ENCODE measurements around the gene SGTB. TPM values are rescaled to one million over a fixed set of nuclear protein-coding genes. Genes with fewer than 3 reads are reported as not detected.

Gene SGTB
- total and polyA plus RNA-seq, 2 experiments from 2014 or later: 8.0 to 12.5 TPM

DNA sequence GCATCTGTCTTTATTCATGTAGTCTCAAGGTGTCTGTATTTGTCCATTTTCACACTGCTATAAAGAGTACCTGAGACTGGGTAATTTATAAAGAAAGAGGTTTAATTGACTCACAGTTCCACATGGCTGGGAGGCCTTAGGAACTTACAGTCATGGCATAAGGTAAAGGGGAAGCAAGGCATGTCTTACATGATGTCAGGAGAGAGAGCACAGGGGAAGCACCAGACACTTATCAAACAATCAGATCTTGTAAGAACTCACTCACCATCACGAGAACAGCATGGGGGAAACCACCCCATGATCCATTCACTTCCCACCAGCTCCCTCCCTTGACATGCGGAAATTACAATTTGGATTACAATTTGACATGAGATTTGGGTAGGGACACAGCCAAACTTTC is 44.3 kb upstream of the SGTB start (continued):
- TF ChIP-seq, protein P1, sequence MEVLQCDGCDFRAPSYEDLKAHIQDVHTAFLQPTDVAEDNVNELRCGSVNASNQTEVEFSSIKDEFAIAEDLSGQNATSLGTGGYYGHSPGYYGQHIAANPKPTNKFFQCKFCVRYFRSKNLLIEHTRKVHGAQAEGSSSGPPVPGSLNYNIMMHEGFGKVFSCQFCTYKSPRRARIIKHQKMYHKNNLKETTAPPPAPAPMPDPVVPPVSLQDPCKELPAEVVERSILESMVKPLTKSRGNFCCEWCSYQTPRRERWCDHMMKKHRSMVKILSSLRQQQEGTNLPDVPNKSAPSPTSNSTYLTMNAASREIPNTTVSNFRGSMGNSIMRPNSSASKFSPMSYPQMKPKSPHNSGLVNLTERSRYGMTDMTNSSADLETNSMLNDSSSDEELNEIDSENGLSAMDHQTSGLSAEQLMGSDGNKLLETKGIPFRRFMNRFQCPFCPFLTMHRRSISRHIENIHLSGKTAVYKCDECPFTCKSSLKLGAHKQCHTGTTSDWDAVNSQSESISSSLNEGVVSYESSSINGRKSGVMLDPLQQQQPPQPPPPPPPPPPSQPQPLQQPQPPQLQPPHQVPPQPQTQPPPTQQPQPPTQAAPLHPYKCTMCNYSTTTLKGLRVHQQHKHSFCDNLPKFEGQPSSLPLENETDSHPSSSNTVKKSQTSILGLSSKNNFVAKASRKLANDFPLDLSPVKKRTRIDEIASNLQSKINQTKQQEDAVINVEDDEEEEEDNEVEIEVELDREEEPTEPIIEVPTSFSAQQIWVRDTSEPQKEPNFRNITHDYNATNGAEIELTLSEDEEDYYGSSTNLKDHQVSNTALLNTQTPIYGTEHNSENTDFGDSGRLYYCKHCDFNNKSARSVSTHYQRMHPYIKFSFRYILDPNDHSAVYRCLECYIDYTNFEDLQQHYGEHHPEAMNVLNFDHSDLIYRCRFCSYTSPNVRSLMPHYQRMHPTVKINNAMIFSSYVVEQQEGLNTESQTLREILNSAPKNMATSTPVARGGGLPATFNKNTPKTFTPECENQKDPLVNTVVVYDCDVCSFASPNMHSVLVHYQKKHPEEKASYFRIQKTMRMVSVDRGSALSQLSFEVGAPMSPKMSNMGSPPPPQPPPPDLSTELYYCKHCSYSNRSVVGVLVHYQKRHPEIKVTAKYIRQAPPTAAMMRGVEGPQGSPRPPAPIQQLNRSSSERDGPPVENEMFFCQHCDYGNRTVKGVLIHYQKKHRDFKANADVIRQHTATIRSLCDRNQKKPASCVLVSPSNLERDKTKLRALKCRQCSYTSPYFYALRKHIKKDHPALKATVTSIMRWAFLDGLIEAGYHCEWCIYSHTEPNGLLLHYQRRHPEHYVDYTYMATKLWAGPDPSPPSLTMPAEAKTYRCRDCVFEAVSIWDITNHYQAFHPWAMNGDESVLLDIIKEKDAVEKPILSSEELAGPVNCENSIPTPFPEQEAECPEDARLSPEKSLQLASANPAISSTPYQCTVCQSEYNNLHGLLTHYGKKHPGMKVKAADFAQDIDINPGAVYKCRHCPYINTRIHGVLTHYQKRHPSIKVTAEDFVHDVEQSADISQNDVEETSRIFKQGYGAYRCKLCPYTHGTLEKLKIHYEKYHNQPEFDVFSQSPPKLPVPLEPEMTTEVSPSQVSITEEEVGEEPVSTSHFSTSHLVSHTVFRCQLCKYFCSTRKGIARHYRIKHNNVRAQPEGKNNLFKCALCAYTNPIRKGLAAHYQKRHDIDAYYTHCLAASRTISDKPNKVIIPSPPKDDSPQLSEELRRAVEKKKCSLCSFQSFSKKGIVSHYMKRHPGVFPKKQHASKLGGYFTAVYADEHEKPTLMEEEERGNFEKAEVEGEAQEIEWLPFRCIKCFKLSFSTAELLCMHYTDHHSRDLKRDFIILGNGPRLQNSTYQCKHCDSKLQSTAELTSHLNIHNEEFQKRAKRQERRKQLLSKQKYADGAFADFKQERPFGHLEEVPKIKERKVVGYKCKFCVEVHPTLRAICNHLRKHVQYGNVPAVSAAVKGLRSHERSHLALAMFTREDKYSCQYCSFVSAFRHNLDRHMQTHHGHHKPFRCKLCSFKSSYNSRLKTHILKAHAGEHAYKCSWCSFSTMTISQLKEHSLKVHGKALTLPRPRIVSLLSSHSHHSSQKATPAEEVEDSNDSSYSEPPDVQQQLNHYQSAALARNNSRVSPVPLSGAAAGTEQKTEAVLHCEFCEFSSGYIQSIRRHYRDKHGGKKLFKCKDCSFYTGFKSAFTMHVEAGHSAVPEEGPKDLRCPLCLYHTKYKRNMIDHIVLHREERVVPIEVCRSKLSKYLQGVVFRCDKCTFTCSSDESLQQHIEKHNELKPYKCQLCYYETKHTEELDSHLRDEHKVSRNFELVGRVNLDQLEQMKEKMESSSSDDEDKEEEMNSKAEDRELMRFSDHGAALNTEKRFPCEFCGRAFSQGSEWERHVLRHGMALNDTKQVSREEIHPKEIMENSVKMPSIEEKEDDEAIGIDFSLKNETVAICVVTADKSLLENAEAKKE (CRISPR knock-in tag; IDR thresholded peaks at IDR 0.05): no peak
- TF ChIP-seq, protein P2, sequence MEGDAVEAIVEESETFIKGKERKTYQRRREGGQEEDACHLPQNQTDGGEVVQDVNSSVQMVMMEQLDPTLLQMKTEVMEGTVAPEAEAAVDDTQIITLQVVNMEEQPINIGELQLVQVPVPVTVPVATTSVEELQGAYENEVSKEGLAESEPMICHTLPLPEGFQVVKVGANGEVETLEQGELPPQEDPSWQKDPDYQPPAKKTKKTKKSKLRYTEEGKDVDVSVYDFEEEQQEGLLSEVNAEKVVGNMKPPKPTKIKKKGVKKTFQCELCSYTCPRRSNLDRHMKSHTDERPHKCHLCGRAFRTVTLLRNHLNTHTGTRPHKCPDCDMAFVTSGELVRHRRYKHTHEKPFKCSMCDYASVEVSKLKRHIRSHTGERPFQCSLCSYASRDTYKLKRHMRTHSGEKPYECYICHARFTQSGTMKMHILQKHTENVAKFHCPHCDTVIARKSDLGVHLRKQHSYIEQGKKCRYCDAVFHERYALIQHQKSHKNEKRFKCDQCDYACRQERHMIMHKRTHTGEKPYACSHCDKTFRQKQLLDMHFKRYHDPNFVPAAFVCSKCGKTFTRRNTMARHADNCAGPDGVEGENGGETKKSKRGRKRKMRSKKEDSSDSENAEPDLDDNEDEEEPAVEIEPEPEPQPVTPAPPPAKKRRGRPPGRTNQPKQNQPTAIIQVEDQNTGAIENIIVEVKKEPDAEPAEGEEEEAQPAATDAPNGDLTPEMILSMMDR (conservative IDR thresholded peaks at IDR 0.05; ENCODE audit: low read depth in 2 of 2): no peak
- TF ChIP-seq JUNB (IDR thresholded peaks at IDR 0.05; ENCODE audit: unreplicated experiment) (no peak), POLR2AphosphoS5 (IDR thresholded peaks at IDR 0.05; ENCODE audit: low read depth) (no peak), CREB1 (CRISPR knock-in tag; IDR thresholded peaks at IDR 0.05; ENCODE audit: low read depth) (no peak), NANOG (IDR thresholded peaks at IDR 0.05; ENCODE audit: borderline replicate concordance) (no peak)

DNA sequence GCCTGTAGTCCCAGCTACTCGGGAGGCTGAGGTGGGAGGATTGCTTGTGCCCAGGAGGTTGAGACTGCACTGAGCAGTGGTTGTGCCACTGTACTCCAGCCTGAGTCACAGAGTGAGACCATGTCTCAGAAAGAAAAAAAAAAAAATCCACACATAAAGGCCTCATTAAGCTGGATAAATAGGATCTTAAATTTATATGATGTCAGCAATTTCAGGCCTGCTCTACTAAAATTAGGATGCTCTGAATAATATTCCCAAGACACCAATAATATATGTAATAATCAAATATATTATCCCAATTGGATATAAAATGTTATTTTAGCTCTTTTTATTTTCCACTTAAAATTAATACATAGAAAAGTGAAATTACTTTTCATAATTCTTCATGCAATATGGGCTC is 43.7 kb upstream of the SGTB start:
- H3K27me3 ChIP-seq (ENCODE audit: insufficient read depth): no peaks in the 10 kb centered on the region
- H3K9me3 Mint-ChIP-seq: no peaks in the 10 kb centered on the region
- peaks cover 47% of the 10 kb centered on the region for H3K36me3 Mint-ChIP-seq (ENCODE audit: low read depth)
- H2AFZ ChIP-seq: no peak overlapping the region
- ATAC-seq (no peak), DNase-seq (ENCODE audit: low spot score) (no peak)
- no peak overlapping the region for H3K27ac Mint-ChIP-seq
- no peaks in the 10 kb centered on the region for H4K20me1 ChIP-seq (replicated peaks; ENCODE audit: insufficient read depth)
- H3K36me3 ChIP-seq (ENCODE audit: insufficient read depth): peaks cover 25% of the 10 kb centered on the region
- H3K27ac ChIP-seq (ENCODE audit: low read depth): no peak overlapping the region
- peaks cover 8% of the 10 kb centered on the region for H3K4me1 Mint-ChIP-seq
- H3F3A ChIP-seq (replicated peaks; ENCODE audit: low read depth): no peaks in the 10 kb centered on the region
- H3K4me3 Mint-ChIP-seq: no peak overlapping the region
- no peaks in the 10 kb centered on the region; the same call in 1 of the 2 replicates for H3K79me2 ChIP-seq (replicated peaks; ENCODE audit: insufficient read depth)
- no peaks in the 10 kb centered on the region for H3K27me3 Mint-ChIP-seq (ENCODE audit: insufficient read depth, low read depth, poor library complexity)
- H3K4me2 ChIP-seq: no peak overlapping the region
- no peak overlapping the region for H3K4me3 ChIP-seq
- H3K9me2 ChIP-seq (ENCODE audit: insufficient read depth): no peaks in the 10 kb centered on the region
- H3K4me1 ChIP-seq (ENCODE audit: insufficient read depth): no peaks in the 10 kb centered on the region
- no peak for TF ChIP-seq CREB1 (CRISPR knock-in tag; IDR thresholded peaks at IDR 0.05; ENCODE audit: low read depth)
- no peak for TF ChIP-seq NANOG (IDR thresholded peaks at IDR 0.05; ENCODE audit: borderline replicate concordance)
- no peak for TF ChIP-seq EZH2 (IDR thresholded peaks at IDR 0.05; ENCODE audit: low read depth, unreplicated experiment)
- no peak for TF ChIP-seq EZH2phosphoT487 (IDR thresholded peaks at IDR 0.05; ENCODE audit: unreplicated experiment)
- TF ChIP-seq, protein P2 (conservative IDR thresholded peaks at IDR 0.05; ENCODE audit: low read depth in 2 of 2): no peak
- TF ChIP-seq ZNF331 (CRISPR knock-in tag; IDR thresholded peaks at IDR 0.05; ENCODE audit: low read depth): no peak

All from GM23338 (cell line).